GM18907 (cell line): Measurements from ENCODE around the gene GJA3.
A peak's percentile ranks its signal among the peaks of the same experiment; 100 is the strongest.

Experiments
- ATAC-seq: cut with Tn5 transposase; IDR thresholded peaks from one replicate; pipeline ENCODE4 v1.9.1; 2021; ENCODE audit warnings: mild to moderate bottlenecking, moderate library complexity; ENCODE audit not compliant: unreplicated experiment

GJA3 gene

DNA sequence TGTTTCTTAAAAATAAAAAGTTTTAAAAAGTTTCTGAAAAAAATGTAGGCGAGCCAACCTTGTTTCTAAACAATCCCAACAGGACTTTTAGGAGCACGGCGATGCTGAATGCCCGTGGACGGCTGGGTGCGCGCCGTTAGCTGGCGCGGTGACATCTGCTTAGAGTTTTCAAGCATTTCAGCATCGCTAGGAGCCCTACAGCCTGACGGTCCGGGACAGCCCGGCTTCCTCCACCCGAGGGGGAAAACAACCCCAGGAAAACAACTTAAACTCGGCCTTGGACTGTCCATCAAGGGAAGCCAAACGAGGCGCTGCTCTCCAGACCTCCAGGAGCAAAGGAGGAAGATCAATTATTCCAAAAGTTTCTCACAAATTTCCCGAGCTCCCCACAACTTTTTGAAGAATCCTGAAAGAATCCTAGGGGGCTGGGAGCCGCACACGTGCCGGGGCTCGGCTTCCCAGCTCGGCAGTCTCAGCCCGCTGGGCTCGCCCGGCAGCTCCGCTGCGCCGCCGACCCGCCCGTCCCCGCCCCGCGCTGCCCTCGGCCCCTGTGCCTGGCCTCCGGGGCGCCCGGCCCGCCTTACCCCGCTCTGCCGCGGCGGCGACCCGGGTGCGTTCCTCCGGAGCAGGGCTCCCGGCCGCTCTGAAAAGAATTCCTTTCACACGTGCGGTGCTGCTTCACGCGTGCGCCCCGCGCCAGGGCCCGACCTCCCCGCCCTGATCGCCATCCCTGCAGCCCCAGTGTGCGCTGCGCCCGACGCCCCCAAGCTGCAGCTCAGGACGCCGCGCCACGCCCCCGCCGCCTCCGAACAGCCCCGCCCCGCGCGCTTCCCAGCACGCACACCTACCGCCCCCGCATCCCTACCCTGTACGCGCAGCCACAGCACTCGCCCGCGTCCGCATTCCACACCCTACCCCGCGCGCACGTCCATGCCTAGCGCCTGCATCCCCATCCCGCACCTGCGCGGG, at the start of gene GJA3:
Gene GJA3, minus strand, starts transcription at position 747 of the 969 bp plus-strand sequence. CDS start 17,764 bp downstream, outside the sequence.
- peak; percentile 78 for ATAC-seq

DNA sequence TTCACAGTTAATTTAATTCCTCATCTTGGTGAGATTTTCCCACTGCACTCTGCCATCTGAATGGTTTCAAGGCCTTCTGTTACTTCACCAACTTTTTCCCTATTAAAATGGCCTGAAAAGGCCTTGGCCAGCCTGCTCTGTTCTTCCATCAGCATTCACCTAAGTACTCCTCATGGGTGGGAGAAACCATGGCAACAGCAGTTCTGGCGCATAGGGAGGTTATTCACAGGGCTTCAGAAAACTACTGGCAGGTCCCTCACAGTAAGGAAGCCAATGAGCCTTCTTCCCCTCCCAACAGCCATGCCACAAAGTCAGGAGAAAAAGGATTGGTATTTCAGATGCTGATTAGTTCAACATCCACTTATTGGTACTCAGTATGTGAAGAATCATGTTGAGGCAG, 49.1 kb upstream of the GJA3 start:
- no peak for ATAC-seq

DNA sequence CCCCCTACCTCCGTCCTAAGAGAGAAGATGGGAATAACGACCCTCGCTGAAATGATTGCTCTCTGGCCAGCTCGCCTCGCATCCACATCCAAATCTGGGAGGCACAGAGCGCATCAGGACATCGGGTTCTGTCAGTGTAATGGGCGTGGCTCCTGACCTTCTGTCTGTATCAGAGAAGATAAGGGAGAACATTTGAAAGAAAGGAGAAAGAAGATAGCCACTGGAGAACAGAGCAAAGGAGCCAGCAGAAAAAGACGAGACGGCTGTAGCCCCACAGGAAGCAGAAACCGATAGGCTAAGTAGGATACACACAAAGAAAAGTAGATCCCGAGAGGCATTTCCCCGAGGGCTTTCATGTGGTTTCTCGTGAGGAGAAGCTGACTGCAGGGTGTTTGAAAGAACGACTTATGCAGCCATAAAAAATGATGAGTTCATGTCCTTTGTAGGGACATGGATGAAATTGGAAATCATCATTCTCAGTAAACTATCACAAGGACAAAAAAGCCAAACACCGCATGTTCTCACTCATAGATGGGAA, 45.9 kb upstream of the GJA3 start:
- no peak for ATAC-seq

DNA sequence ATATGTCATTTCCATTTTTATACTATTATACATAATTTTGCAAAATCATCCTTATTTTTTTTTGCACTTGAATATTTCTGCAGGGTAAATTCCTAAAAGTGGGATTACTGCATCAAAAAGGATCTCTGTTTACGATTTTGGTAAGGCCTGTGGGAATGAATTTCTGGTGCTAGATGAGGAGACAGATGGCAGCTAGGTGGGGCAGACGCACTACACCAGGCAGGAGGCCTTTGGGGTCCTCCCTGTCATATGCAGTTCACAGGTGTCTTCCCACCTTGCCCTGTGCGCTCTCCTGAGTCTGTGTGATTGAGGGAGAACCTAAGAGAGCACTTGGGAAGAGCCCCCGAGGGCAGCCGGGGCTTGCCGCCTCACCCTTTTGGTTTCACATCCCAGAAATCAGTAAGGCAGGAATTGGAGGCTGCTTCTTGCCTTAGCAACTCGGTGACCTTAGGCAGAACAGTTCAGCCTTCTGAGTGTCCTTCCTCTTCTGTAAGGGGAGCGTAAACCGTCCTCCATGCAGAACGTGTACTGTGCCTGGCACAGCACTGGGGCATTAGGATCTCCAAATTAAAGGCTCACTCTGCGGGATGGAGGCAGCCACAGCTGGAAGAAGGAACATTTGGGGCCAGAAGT, 45.3 kb upstream of the GJA3 start:
- no peak for ATAC-seq

DNA sequence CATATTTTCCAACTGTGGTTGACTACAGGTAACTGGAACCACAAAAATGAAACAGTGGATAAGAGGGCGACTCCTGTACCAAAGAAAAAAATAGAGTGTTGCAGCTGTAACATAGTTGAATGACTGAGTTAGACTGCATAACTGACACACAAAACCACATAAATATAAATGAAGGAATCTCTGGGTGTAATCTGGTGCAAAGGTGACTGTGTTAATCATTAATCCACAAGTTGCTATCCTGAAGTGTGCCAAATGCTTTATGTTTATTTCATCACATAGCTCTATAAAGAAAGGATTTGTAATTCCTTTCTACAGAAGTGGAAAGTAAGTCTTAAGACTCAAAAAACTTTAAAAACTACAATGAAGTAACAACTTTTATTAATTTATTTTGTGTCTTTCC, 37.9 kb upstream of the GJA3 start:
- no peak for ATAC-seq

DNA sequence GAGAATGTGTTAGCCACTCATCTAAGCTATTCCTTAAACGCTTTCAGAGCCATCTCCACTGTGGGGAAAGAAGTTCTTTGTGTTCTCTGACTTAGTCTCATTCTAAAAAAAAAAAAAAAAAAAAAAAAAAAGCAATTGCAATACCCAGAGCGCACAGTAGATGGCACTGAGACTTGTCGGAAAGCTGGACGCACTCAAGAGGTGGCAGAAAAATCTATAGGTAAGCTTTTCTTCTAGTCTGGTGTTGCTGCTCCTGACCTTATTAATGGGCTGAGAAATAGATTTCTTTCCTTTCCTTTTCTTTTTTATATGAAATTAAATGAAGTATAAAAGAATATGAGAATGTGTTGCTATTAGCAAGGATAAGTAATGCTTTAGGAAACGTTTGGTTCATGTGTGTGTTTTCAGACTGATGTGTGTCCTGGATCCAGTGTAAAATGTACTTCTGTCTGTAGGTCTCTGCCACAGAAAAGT, 36.5 kb upstream of the GJA3 start:
- no peak for ATAC-seq

DNA sequence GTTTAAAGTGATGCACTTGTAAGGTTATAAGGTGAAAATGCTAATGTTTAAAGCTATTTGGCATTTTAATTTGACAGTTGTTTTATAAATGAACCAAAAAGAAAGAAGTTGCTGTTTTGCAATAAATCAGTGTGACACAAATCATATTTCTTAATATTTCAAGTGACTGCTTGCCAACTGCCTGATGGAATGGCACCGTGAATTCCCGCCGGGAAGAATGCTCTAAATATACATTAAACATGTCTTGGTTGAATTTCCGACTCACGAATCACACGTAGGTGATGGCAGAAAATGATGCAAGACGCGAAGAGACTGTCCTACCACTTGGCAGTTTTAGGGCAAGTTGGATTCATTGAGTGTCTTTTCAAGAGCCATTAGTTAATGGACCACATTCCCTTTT, 34.9 kb upstream of the GJA3 start:
- no peak for ATAC-seq

DNA sequence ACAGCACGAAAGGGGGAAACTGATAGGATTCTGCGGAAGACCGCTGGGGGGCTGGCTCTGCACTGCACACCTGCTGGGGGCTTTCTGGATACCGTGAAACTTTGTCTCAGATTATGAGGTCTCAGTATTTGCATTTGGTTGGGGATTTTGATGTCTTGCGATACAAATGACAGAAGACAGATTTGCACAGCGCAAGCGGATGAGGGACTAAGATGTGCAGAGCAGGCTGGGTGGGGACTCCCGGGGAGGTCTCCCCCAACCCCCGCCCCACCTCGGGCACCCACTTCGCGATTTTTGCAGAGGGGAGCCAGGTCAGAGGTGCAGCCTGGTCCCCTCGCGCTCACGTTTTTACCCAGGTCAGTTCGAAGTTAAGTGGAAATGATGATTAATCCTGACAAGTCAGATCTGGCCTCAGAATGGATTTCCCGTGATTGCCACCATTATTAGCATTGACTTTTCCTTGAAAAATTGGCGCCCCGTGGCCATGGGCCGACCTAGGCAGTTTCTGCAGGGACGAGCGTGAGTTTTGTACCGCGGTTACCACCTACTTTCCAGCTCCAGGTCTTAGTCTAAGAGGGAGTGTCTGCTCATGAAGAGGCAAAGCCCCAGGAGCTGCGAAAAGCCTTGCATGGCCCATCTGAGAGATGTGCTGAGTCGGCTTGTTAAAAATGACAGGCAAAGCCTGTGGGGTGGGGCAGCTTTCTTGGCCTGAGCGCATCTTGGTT, 33.2 kb upstream of the GJA3 start:
- peak; percentile 39 for ATAC-seq

DNA sequence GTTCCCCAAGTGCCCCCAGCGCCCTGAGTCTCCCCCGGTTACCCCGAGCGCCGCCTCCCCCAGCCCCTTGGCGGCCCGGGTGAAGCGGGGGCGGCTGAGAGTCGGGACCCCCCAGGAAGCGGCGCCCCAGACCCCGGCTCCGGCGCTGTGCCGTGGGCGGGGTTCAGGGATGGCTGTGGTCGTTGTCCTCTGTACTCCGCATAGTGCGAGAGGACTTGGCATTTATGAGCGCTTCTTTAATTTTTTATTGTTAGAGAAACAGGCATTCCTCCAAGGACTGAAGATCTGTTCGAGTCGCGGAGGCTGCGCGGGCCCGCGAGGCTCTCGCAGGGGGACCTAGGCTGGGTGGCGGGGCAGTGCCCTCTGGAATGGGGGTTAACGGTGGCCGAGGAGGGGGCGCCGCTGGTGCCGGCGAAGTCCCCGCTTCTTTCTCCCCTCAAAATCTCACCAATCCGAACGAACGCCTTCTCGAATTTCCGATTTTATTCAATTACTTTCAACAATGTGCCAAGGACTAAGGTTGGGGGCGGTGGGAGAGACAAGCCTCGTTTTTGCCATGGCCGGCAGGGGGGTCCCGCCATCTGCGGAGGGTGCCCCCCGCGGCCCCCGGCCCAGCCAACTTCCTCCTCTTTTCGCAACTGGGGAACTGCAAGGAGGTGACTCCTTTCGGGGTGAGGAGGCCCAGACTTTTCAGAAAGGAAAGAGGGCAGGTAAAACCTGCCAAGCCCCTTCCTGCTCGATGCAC, 32.5 kb upstream of the GJA3 start:
- no peak for ATAC-seq

DNA sequence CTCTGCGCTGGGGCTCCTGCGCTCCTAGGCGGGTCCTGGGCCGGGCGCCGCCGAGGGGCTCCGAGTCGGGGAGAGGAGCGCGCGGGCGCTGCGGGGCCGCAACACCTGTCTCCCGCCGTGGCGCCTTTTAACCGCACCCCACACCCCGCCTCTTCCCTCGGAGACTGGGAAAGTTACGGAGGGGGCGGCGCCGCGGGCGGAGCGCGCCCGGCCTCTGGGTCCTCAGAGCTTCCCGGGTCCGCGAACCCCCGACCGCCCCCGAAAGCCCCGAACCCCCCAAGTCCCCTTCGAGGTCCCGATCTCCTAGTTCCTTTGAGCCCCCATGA, 31.9 kb upstream of the GJA3 start, which contains the start of gene GJB2:
Gene GJB2, minus strand, starts transcription at position 103 of the 326 bp plus-strand sequence. CDS start 3,357 bp downstream, outside the sequence.
- no peak for ATAC-seq

DNA sequence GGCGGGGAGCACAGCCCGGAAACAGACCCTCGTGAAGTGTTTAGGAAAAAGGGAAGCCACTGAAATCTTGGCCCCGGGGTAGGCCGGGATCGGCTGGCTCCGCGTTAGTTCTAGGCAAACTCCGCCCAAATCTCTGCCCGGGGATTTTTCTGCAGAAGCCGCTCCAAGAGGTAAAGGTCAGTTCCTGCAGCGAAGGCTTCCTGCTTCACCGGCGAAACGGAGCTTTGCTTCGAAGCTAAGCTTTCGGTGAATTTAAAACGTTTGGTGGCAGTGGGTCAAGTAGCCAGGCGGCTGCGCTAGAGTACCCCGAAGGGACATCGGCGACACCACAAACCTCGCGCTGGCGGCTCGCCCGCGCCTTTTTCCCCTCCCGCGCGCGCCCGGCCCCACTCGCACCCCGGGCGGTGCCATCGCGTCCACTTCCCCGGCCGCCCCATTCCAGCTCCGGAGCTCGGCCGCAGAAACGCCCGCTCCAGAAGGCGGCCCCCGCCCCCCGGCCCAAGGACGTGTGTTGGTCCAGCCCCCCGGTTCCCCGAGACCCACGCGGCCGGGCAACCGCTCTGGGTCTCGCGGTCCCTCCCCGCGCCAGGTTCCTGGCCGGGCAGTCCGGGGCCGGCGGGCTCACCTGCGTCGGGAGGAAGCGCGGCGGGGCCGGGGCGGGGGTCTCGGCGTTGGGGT, 31.4 kb upstream of the GJA3 start:
- no peak for ATAC-seq

DNA sequence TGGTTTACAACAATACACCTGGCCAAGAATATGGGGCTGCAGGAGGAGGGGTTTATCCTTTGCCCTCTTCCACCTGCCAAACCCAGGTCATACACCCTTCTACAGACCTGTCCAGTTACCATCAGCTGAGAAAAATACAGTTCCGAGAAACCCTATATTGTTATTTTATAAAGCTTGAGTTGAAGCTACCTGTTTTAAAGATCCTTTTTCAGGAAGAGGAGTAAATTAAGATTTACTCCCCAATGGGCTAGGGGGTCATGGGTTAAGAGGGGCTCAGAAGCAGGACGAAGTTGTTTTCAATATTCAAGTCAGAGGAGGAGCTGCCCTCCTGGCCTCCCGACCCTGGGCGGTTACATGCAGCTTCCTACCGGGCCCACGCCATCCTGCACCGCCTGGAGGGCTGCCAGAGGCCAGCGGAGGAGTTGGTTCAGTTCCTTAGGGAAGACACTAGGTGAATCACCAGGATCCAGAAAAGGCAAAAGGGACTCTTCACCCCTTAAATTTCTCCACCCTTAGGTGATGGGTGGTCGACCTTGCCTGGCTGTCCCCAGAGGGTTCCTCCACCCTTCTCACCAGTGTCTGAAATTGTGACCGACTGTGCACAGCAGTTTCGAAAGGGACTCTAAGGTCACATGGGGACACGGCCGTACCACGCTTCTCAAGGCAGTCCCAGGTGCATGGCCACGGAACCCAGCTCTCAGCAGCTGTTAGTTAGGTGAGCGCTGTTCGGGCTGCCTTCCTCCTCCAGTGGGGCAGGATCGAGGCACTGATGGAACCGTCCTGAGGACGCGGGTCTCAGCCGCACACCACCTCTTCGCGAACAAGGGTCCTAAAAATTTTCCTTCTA, 30.7 kb upstream of the GJA3 start:
- ATAC-seq = no peak

DNA sequence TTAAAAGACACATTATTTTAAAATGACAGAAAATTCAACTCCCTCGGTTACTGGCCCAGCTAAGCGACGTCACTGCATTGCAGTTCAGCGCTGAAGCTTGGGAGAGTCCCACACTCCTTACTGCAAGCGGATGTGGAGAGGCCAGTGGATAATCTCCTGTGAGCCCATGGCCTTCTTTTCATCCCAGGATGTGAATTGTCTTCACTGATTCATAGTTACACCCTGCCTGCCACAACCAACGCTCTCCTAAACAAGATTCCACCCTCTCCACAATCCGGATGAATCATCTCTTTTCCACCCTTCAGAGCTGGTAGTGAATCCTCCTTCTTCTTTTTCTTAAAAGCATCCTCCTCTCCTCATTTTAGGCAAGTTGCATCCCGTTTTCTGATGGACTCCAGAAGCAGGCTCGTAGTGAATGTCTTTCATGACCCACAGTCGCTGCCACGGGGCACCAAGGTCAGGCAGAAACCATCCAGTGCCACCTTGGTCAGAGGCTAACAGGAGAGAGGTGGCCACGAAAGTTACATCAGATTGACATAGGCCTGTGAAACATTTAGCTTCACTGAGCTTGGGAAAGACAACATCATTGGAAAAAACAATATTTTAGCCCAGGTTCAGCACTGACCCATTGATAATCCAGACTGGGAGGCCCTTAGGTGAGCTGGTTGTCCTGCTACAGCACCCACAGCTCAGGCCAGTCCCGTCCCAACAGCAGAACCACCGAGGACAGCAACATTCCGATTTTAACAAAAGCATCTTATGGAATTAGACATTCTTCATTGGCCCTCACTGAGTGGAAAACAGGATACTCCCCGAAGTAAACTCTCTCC, 29.8 kb upstream of the GJA3 start:
- ATAC-seq = no peak

DNA sequence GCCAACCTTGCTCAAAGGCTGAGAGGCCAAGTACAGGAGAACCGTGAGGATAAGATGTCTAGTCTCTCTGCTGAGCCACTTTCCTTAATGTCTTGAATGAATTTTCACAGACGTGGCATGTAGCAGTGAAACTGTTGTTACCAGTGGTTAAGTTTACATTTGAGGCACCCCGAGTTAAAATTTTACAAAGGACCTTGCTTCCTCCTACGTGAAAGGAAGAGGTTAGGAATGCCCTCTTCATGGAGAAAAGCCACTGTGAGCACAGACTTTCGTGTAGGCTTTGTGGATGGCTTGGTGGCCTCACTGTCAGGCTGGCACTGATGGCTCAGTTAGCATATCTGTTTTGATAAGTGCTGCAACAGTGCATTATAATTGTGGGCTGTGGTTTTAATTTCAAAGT, 29.2 kb upstream of the GJA3 start:
- ATAC-seq = no peak

DNA sequence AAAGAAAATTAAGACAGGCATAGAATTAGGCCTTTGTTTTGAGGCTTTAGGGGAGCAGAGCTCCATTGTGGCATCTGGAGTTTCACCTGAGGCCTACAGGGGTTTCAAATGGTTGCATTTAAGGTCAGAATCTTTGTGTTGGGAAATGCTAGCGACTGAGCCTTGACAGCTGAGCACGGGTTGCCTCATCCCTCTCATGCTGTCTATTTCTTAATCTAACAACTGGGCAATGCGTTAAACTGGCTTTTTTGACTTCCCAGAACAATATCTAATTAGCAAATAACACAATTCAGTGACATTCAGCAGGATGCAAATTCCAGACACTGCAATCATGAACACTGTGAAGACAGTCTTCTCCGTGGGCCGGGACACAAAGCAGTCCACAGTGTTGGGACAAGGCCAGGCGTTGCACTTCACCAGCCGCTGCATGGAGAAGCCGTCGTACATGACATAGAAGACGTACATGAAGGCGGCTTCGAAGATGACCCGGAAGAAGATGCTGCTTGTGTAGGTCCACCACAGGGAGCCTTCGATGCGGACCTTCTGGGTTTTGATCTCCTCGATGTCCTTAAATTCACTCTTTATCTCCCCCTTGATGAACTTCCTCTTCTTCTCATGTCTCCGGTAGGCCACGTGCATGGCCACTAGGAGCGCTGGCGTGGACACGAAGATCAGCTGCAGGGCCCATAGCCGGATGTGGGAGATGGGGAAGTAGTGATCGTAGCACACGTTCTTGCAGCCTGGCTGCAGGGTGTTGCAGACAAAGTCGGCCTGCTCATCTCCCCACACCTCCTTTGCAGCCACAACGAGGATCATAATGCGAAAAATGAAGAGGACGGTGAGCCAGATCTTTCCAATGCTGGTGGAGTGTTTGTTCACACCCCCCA, 28.1 kb upstream of the GJA3 start:
- no peak for ATAC-seq

DNA sequence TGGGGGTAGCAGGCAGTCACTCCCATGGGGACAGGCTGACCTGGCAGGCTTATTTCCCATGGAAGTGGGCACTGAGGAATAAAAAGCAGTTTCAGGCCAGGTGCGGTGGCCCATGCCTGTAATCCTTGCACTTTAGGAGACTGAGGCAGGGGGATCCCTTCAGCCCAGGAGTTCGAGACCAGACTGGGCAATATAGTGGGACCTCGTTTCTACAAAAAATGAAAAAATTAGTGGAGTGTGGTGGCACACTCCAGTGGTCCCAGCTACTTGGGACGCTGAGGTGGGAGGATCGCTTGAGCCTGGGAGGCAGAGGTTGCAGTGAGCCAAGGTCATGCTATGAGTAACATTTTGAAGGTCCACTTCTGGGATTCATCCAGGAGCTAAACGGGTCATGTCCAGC, 25.9 kb upstream of the GJA3 start:
- no peak for ATAC-seq

DNA sequence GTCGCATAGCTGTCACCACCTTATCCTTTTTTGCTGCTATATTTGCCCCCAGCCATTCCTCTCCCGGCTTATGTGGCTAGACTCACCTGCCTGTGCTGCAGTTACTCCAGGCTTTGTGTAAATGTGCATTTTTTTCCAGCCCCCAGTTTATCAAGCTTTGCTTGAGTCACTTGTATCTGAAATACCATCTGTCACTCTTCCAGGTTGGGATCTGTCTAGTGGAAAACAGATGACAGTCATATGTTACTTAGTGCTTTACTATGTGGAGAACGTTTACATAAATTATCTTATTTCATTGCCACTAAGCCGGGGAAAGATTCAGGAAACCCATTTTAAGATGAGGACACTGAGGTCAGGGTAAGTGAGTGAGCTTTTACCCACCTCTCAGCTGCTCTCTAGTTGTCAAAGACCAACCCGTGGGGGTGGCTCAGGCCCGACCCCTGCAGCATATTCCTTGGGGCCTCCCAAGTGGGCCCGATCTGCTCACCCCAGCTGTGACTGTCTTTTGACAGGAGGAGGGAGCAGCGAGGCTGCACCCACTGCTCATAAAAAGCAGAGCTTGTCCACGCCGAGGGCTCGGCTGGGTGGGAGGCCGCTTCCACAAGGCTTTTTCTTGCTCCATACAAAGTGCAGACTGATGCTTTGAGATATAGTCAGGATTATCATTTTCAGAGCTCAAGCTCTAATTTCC, 24.7 kb upstream of the GJA3 start:
- no peak for ATAC-seq
